Lung (tissue), 12 donors: ENCODE measurements around the gene NPFFR1. TPM values are rescaled to one million over a fixed set of nuclear protein-coding genes. Genes with fewer than 3 reads are reported as not detected.

ENCODE experiments used
- ATAC-seq: fragments of 200-7000 bp; cut with Tn5 transposase; one replicate; pipeline ENCODE4 v1.9.1; 2020; ENCODE audit warnings: moderate number of reproducible peaks; ENCODE audit not compliant: insufficient read depth, low FRiP score
- DNase-seq, 3 donors: peaks; one replicate each; pipeline ENCODE4 v3.0.0-alpha.2; 2013 to 2017
- H3K27ac ChIP-seq, 2 donors: one replicate each; pipeline ENCODE4 v1.5.1; 2013; ENCODE audit warnings: mild to moderate bottlenecking in 2 of 2, moderate library complexity in 2 of 2, control low read depth in 1 of 2, inconsistent platforms in 1 of 2, low read depth in 1 of 2, low read length in 1 of 2
- H3K27me3 ChIP-seq, 3 donors: one replicate each; pipeline ENCODE4 v1.5.1; 2013; ENCODE audit warnings: low read length in 2 of 3; ENCODE audit not compliant: control insufficient read depth in 3 of 3, insufficient read depth in 3 of 3
- H3K36me3 ChIP-seq, 4 donors: one replicate each; pipeline ENCODE4 v1.5.1; 2013; ENCODE audit warnings: low read length in 4 of 4, mild to moderate bottlenecking in 1 of 4, moderate library complexity in 1 of 4; ENCODE audit not compliant: control insufficient read depth in 4 of 4, insufficient read depth in 4 of 4
- H3K4me1 ChIP-seq, 5 donors: one replicate each; pipeline ENCODE4 v1.5.1; 2013; ENCODE audit warnings: low read length in 5 of 5, mild to moderate bottlenecking in 2 of 5, moderate library complexity in 1 of 5; ENCODE audit not compliant: control insufficient read depth in 5 of 5, insufficient read depth in 5 of 5
- H3K4me3 ChIP-seq: one replicate; pipeline ENCODE4 v1.5.1; 2013; ENCODE audit warnings: mild to moderate bottlenecking, control low read depth, moderate library complexity
- H3K9ac ChIP-seq, 2 donors: one replicate each; pipeline ENCODE4 v1.5.1; 2013; ENCODE audit warnings: low read length in 2 of 2, control low read depth in 1 of 2; ENCODE audit not compliant: insufficient read depth in 1 of 2
- H3K9me3 ChIP-seq, 4 donors: one replicate each; pipeline ENCODE4 v1.5.1; 2013; ENCODE audit warnings: low read length in 3 of 4, mild to moderate bottlenecking in 1 of 4, moderate library complexity in 1 of 4; ENCODE audit not compliant: control insufficient read depth in 4 of 4, insufficient read depth in 3 of 4
- CTCF ChIP-seq: IDR thresholded peaks from 2 replicates; pipeline ENCODE4 v1.5.1; 2012; ENCODE audit warnings: mild to moderate bottlenecking; ENCODE audit errors: control extremely low read depth, extremely low read depth
- WGBS, 2 donors: extraction: QIAGEN DNeasy Blood & Tissue Kit; methylation state at CpG; one replicate each; pipeline ENCODE4 v1.1.7; 2013; 5-methylcytosine and 5-hydroxymethylcytosine counted together
- polyA plus RNA-seq, 2 donors: library from polyadenylated mRNA; stranded (reverse); fragments of 200-250 nt; gene quantifications; one replicate each; pipeline ENCODE4 v1.2.1, GENCODE V29; 2013
- total RNA-seq, 2 donors: library from RNA; depleted of rRNA in 1 of 2; stranded (reverse); fragments of >200 nt in 1 of 2; gene quantifications; one replicate each; pipeline ENCODE4 v1.2.1, GENCODE V29; 2014 to 2021
- donor health status: control.
- donor health status: control.
- donor health status: Bipolar disorder and iron deficiency.
- donor health status: healthy.
- donor health status: DM: yes; HTN: yes; CAD: no.

Gene NPFFR1
- total and polyA plus RNA-seq, 4 donors: 0.12 to 2.2 (median 0.14) TPM

- no peak overlapping the region for H3K4me3 ChIP-seq
- H3K27ac ChIP-seq: no peak overlapping the region
Measured at GRCh38 chr10:70283071-70283444, 746 bp downstream of the NPFFR1 start.

GRCh38 chr10:70281609-70282008 is 2.2 kb downstream of the NPFFR1 start:
- WGBS, 2 donors: 83 to 89% methylated on average over 1 of the region's 1 CpG
- Histone ChIP-seq H3K4me1 (peaks cover 0 to 4% (median 0%) of the 10 kb centered on the region in 5 donors), H3K9me3 (no peaks in the 10 kb centered on the region), H3K27ac (no peak overlapping the region), H3K27me3 (peaks cover 0 to 43% (median 43%) of the 10 kb centered on the region in 3 donors), H3K9ac (no peak overlapping the region), H3K36me3 (no peaks in the 10 kb centered on the region), H3K4me3 (no peak overlapping the region)
- DNase-seq (no peak), ATAC-seq (no peak)
- TF ChIP-seq CTCF: no peak

More at GRCh38 chr10:70283071-70283444, 746 bp downstream of the NPFFR1 start:
- Histone ChIP-seq H3K4me1 (peaks cover 0 to 4% (median 0%) of the 10 kb centered on the region in 5 donors), H3K9me3 (no peaks in the 10 kb centered on the region), H3K36me3 (no peaks in the 10 kb centered on the region), H3K9ac (no peak overlapping the region), H3K27me3 (peaks cover 0 to 43% (median 43%) of the 10 kb centered on the region in 3 donors)
- TF ChIP-seq CTCF: no peak
- no peak for DNase-seq
- 87 to 95% methylated on average over 1 of the region's 1 CpG for whole genome bisulfite sequencing, 2 donors
- no peak for ATAC-seq

GRCh38 chr10:70280099-70280498 is 3.7 kb downstream of the NPFFR1 start:
- no peak for TF ChIP-seq CTCF
- no peaks in the 10 kb centered on the region for H3K36me3 ChIP-seq
- DNase-seq: no peak
- peaks cover 0 to 39% (median 35%) of the 10 kb centered on the region in 3 donors for H3K27me3 ChIP-seq
- H3K9me3 ChIP-seq: no peaks in the 10 kb centered on the region
- no peak overlapping the region for H3K27ac ChIP-seq
- H3K4me1 ChIP-seq: peaks cover 0 to 4% (median 0%) of the 10 kb centered on the region in 5 donors
- no peak overlapping the region for H3K4me3 ChIP-seq
- no peak overlapping the region for H3K9ac ChIP-seq
- ATAC-seq: no peak
- WGBS, 2 donors: 67 to 76% methylated on average over 6 of the region's 6 CpGs
